Upper lobe of left lung (tissue), 4 donors: ENCODE data around the gene STARD10.

Source experiments
- EP300 ChIP-seq, 4 donors: sonication (generic); formaldehyde crosslinking; IDR thresholded peaks; one replicate each; pipeline ENCODE4 v1.5.1; 2017; ENCODE audit warnings: antibody characterized with exemption in 4 of 4, control low read depth in 2 of 4
- POLR2A ChIP-seq, 4 donors: fragments of 450-650 bp; IDR thresholded peaks; one replicate each; pipeline ENCODE4 v1.5.1; 2016 to 2017; ENCODE audit warnings: antibody characterized with exemption in 4 of 4, mild to moderate bottlenecking in 2 of 4
- POLR2AphosphoS5 ChIP-seq, 2 donors: sonication (generic); formaldehyde crosslinking; IDR thresholded peaks; one replicate each; pipeline ENCODE4 v1.5.1; 2017; ENCODE audit warnings: antibody characterized with exemption in 2 of 2
- TF ChIP-seq, protein P1 (sequence below), 6 experiments: fragments of 450-650 bp in 4 of 6; fragments of 200-600 bp in 2 of 6; sonication (generic) in 2 of 6; IDR thresholded peaks; one replicate each; pipeline ENCODE4 v1.5.1; 2016 to 2019; ENCODE audit warnings: antibody characterized with exemption in 6 of 6

DNA sequence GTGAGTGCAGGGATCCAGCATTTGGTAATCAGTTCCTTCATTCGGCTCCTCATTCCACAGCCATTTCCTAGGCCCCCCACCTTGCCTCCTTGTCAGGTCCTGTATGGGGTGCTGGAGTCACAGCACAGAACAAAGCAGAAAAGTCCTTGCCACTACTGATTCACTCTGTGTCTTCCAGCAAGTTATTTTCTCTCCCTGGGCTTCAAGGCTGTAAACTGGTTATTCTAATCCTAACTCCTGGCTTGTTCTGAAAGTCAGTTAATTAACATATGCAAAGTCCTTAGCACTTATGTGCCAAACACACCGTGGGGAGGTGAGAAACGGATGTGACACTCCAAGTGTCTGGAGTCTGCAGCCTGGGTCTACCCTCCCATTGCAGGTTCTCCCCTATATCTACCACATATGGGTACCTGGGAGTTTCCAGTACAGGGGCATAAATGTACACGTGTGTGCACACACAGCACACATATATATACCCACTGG lies 89.0 kb downstream of the STARD10 start:
- TF ChIP-seq, protein P1, sequence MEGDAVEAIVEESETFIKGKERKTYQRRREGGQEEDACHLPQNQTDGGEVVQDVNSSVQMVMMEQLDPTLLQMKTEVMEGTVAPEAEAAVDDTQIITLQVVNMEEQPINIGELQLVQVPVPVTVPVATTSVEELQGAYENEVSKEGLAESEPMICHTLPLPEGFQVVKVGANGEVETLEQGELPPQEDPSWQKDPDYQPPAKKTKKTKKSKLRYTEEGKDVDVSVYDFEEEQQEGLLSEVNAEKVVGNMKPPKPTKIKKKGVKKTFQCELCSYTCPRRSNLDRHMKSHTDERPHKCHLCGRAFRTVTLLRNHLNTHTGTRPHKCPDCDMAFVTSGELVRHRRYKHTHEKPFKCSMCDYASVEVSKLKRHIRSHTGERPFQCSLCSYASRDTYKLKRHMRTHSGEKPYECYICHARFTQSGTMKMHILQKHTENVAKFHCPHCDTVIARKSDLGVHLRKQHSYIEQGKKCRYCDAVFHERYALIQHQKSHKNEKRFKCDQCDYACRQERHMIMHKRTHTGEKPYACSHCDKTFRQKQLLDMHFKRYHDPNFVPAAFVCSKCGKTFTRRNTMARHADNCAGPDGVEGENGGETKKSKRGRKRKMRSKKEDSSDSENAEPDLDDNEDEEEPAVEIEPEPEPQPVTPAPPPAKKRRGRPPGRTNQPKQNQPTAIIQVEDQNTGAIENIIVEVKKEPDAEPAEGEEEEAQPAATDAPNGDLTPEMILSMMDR (IDR thresholded peaks at IDR 0.05), result no peak
- no peak for TF ChIP-seq POLR2AphosphoS5 (IDR thresholded peaks at IDR 0.05)
- TF ChIP-seq POLR2A (IDR thresholded peaks at IDR 0.05), result no peak
- no peak for TF ChIP-seq EP300 (IDR thresholded peaks at IDR 0.05)
